ENCODE results near the gene CENPX.

The CENPX gene

DNA sequence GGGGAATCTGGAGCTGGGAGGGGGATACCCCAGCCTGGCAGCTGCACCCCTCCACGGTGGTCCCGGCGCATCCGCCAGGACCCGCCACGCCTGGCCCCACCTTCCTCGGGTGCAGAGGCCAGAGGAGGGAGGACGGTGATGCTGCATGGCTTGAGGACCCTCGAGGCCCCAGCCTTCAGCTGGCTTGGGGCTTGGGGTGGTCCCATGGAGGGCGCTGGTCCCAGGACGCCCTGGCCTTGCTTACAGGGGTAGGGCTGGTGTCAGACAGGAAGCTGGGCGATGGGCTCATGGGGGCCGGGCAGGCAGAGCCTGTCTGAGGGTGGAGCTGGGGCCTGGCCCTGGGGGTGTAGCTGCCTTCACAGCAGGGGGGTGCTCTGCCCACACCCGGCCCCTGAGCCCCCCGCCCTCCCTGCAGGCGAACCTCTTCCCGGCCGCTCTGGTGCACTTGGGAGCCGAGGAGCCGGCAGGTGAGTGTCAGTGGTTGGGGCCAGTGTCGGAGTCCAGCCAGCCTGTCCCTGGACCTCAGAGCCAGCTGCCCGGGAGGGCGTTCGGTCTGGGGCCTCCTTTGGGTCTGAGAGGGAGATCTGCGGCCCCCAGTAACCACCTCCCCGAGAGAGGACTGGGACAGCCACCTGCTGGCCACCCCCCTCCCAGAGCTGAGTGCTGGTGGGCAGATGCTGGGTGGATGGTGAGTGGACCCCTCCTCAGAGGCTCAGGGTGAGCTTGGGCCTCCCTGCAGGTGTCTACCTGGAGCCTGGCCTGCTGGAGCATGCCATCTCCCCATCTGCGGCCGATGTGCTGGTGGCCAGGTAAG is 6.4 kb downstream of the CENPX start:
- TF ChIP-seq, protein P1, sequence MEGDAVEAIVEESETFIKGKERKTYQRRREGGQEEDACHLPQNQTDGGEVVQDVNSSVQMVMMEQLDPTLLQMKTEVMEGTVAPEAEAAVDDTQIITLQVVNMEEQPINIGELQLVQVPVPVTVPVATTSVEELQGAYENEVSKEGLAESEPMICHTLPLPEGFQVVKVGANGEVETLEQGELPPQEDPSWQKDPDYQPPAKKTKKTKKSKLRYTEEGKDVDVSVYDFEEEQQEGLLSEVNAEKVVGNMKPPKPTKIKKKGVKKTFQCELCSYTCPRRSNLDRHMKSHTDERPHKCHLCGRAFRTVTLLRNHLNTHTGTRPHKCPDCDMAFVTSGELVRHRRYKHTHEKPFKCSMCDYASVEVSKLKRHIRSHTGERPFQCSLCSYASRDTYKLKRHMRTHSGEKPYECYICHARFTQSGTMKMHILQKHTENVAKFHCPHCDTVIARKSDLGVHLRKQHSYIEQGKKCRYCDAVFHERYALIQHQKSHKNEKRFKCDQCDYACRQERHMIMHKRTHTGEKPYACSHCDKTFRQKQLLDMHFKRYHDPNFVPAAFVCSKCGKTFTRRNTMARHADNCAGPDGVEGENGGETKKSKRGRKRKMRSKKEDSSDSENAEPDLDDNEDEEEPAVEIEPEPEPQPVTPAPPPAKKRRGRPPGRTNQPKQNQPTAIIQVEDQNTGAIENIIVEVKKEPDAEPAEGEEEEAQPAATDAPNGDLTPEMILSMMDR (IDR thresholded peaks at IDR 0.05; ENCODE audit: low read depth, low read length) = no peak

DNA sequence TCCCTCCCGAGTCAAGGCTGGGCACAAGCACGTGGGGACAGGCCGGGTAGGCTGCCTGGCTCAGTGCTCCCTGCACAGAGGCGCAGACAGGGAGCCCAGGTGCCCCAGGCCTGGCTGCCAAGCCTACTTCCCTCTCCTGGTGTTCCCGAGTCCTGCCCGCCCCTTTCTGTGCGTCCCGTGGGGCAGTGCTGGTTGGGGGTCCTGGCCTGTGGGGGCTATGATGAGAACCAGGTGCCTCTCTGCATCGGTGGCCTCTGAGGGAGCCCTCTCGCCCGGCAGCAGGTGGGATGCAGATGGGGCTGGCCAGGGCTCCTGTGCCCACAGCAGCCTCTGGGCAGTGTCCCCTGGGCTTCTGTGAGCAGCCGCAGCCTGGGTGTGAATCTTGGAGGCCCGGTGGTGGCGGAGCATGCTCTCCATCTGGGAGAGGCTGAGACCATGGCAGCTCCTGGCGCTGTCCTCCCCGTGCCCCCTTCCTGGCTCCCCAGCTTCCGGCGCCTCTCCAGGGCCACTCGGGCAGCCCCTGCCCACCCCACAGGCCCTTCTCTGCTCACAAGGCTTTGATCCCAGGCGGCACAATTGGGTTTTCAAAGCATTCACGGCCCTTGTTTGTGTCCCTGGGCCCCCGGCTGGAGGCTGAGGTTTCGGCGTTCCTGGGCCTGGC is 7.2 kb downstream of the CENPX start:
- Histone ChIP-seq H3K36me3 (peaks cover 40% of the 10 kb centered on the region), H3K27ac (no peak overlapping the region), H3K4me3 (ENCODE audit: low read depth, low read length) (no peak overlapping the region)

More for the DNA sequence above, 6.4 kb downstream of the CENPX start:
- H3K9me3 ChIP-seq (ENCODE audit: severe bottlenecking) = no peaks in the 10 kb centered on the region
- no peak overlapping the region for H3K27ac ChIP-seq
- H3K27me3 ChIP-seq (ENCODE audit: insufficient read depth, low read depth, severe bottlenecking) = no peaks in the 10 kb centered on the region
- H3K36me3 ChIP-seq = peaks cover 44% of the 10 kb centered on the region
- H3K4me3 ChIP-seq (ENCODE audit: low read depth, low read length) = no peak overlapping the region
- no peak for DNase-seq

DNA sequence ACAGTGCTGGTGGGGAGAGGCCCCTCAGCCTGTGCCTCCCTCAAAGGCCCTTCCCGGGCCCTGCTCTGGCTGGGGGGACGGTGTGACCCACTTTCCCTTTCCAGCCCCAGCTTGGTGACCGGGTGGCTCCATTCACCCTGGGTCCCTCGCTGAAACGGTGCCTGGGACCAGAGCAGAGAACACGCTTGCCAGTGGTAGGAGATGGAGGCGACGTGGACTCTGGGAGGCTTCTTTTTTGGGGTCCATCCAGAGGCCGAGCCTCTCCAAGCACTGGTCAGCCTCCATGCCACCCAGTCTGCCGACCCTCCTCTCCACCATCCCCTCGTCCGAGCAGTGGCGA is 7.7 kb downstream of the CENPX start:
- H3K36me3 ChIP-seq = peaks cover 38% of the 10 kb centered on the region
- no peak overlapping the region for H3K4me3 ChIP-seq (ENCODE audit: low read depth, low read length)
- no peaks in the 10 kb centered on the region for H3K9me3 ChIP-seq (ENCODE audit: severe bottlenecking)
- H3K27ac ChIP-seq = no peak overlapping the region
- TF ChIP-seq, protein P1 (IDR thresholded peaks at IDR 0.05; ENCODE audit: low read depth, low read length) = no peak
- no peaks in the 10 kb centered on the region for H3K27me3 ChIP-seq (ENCODE audit: insufficient read depth, low read depth, severe bottlenecking)
- no peak for DNase-seq

More for the DNA sequence above, 7.2 kb downstream of the CENPX start:
- TF ChIP-seq, protein P1 (IDR thresholded peaks at IDR 0.05; ENCODE audit: low read depth, low read length) = no peak
- no peak for DNase-seq
- Histone ChIP-seq H3K9me3 (ENCODE audit: severe bottlenecking) (no peaks in the 10 kb centered on the region), H3K27me3 (ENCODE audit: insufficient read depth, low read depth, severe bottlenecking) (no peaks in the 10 kb centered on the region)

DNA sequence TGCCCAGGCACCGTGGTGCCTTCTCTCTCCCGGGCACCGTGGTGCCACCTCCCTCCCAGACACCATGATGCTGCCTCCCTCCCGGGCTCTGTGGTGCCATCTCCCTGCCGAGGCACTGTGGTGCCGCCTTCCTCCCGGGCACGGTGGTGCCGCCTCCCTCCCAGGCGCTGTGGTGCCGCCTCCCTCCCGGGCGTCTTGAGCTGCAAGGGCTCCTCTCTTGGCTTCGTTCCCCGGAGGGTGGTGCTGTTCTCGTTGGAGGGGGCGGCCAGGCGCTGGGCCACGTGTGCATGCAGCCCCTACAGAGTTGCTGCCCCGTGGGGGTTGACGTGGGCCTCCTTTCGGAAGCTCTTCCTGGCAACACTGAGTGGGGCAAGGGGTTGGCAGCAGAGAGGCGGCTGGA is 8.2 kb downstream of the CENPX start:
- H3K27me3 ChIP-seq (ENCODE audit: insufficient read depth, low read depth, severe bottlenecking) = no peaks in the 10 kb centered on the region
- H3K4me3 ChIP-seq (ENCODE audit: low read depth, low read length) = no peak overlapping the region
- H3K27ac ChIP-seq = no peak overlapping the region
- no peak for DNase-seq
- TF ChIP-seq, protein P1 (IDR thresholded peaks at IDR 0.05; ENCODE audit: low read depth, low read length) = no peak
- peaks cover 38% of the 10 kb centered on the region for H3K36me3 ChIP-seq
- H3K9me3 ChIP-seq (ENCODE audit: severe bottlenecking) = no peaks in the 10 kb centered on the region

DNA sequence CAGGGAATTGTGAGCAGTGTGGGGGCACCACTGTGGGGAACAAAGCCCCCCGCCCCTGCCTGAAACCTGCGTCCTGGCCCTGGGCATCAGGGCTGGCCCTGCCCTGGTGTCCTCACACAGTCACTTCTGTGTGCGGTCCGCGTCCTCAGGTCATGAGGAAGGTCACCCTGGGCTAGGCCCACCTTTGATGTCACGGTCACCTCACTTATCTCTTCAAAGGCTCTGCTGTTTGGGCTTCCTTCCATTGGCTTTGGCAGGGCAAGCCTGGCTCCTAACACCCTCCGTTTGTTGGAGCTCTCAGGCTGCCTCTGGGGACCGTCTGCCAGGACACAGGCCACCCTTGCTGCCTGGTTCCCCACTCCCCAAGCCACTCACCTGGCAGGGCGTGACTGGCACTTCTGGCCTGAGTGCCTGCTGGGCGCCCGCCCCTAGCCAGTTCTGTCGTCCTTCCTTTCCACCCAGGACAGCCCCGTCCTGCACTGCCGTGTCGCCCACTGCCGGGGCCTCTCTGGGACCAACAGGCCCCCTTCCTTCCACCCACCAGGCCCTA is 8.8 kb downstream of the CENPX start:
- Histone ChIP-seq H3K27ac (no peak overlapping the region), H3K36me3 (peaks cover 38% of the 10 kb centered on the region), H3K27me3 (ENCODE audit: insufficient read depth, low read depth, severe bottlenecking) (no peaks in the 10 kb centered on the region), H3K4me3 (ENCODE audit: low read depth, low read length) (no peak overlapping the region), H3K9me3 (ENCODE audit: severe bottlenecking) (no peaks in the 10 kb centered on the region)
- DNase-seq = no peak
- TF ChIP-seq, protein P1 (IDR thresholded peaks at IDR 0.05; ENCODE audit: low read depth, low read length) = no peak

Data from WERI-Rb-1 (cell line).